ENCODE results near the gene SLC51B. TPM values are rescaled to one million over a fixed set of nuclear protein-coding genes. Genes with fewer than 3 reads are reported as not detected.

SLC51B gene
- total and polyA plus RNA-seq, 2 of the 4 experiments (the other 2 are of a cell fraction): not detected

DNA sequence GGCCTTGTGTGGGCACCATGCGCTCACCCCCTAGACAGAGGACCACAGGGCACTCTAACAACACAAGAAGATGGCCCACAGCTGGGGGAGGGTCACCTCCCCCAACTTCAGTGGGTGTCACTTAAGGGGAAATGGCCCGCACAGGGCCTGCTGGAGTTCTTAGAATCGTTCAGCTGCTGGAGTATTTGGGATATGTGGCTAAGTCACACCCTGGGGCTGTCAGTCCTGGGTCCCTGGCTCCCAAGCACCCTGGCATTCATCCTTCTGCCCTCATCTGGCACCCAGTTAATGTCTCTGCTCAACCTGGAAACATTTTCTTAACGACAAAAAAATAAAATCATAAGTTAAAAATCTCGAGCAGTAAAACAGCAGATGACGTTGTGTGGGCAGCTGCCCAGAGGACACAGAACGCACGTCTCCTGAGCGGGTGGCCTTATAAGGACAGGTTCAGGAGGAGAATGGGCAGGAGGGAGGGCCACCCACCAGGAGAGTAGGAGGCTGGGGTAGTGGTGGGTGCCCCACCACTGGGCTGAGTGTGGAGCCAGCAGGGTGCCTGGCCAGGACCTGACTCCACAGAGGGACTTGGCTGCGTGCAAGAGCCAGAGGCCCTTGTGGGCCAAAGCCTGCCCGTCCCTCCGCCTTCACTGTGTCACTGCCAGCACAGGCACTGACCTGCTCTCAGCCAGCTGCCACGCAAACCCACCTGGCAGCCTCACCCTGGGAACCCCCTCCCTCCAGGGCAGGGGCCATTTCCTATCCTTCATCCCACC lies 42.9 kb downstream of the SLC51B start (continued):
- no peak for TF ChIP-seq FOS (IDR thresholded peaks at IDR 0.05; ENCODE audit: low read depth, low read length)

DNA sequence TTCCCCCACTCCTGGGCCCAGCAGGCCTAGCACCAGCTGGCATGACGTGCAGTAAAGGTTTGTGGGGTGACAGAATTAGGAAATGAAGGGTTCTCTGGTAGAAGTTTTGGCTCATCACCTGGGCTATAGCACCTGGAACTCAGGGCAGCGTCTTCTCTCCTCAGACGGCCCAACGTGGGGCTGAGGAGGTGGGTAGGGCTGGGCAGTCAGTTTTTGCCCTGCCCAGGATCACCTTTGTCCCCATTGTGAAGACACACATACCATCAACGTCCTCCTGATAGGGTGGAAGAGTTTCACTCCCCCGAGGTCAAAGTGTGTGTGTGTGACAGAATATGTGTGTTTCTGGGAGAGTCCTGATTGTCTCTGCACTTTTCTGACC lies 43.4 kb downstream of the SLC51B start:
- Histone ChIP-seq H3K9me3 (ENCODE audit: control insufficient read depth, insufficient read depth, low read length) (no peaks in the 10 kb centered on the region), H2BK20ac (ENCODE audit: low read depth, low read length) (no peak overlapping the region; the same call in 1 of the 2 replicates), H3K4me2 (ENCODE audit: low read depth, low read length) (no peak overlapping the region), H3K27ac (ENCODE audit: insufficient read depth, low read length) (no peak overlapping the region; the same call in 1 of the 2 replicates), H3K36me3 (ENCODE audit: control insufficient read depth, insufficient read depth, low read length) (no peaks in the 10 kb centered on the region), H3K9ac (ENCODE audit: low read depth, low read length) (no peak overlapping the region), H3K4me3 (ENCODE audit: insufficient read depth, low read depth, low read length) (no peak overlapping the region), H2AK5ac (ENCODE audit: low read depth, low read length) (peak overlapping the region; percentile 71; the same call in 1 of the 2 replicates), H4K8ac (ENCODE audit: low read depth in 2 of 2, low read length in 2 of 2) (no peak overlapping the region; a peak in 1 of 4 replicates), H2AK9ac (replicated peaks; ENCODE audit: low read depth, low read length, poor library complexity) (no peak overlapping the region), H3K14ac (replicated peaks; ENCODE audit: low read depth, low read length) (no peak overlapping the region), H3K56ac (ENCODE audit: extremely low read depth, insufficient read depth, low read length) (no peak overlapping the region), H3K23ac (ENCODE audit: low read depth, low read length) (no peak overlapping the region), H2BK120ac (ENCODE audit: low read depth, low read length) (peak overlapping the region; percentile 2; the same call in 1 of the 2 replicates), H2AFZ (replicated peaks; ENCODE audit: low read length, poor library complexity) (no peak overlapping the region), H4K91ac (ENCODE audit: insufficient read depth, low read depth, low read length) (no peak overlapping the region), H3K9me1 (ENCODE audit: insufficient read depth, low read length) (no peaks in the 10 kb centered on the region), H3K18ac (ENCODE audit: low read depth, low read length) (peak overlapping the region; percentile 32; the same call in 1 of the 2 replicates), H2BK5ac (ENCODE audit: low read depth, low read length, poor library complexity, severe bottlenecking) (no peak overlapping the region), H3K4ac (ENCODE audit: low read depth, low read length) (peak overlapping the region; percentile 4; the same call in 1 of the 2 replicates), H3K4me1 (ENCODE audit: control insufficient read depth, insufficient read depth, low read length) (peaks cover 30% of the 10 kb centered on the region), H2BK15ac (ENCODE audit: low read depth, low read length) (no peak overlapping the region), H4K20me1 (ENCODE audit: insufficient read depth, low read length) (no peaks in the 10 kb centered on the region), H3K79me1 (ENCODE audit: low read depth in 1 of 2, low read length in 2 of 2) (no peaks in the 10 kb centered on the region), H3K27me3 (ENCODE audit: control insufficient read depth, insufficient read depth, low read length) (peaks cover 26% of the 10 kb centered on the region), H4K5ac (ENCODE audit: low read depth, low read length) (peak overlapping the region; percentile 0; the same call in 1 of the 2 replicates)
- TF ChIP-seq MXI1 (IDR thresholded peaks at IDR 0.05; ENCODE audit: borderline replicate concordance, low read depth, low read length) (no peak), CHD1 (IDR thresholded peaks at IDR 0.05; ENCODE audit: low read depth, low read length) (no peak), MAZ (IDR thresholded peaks at IDR 0.05; ENCODE audit: borderline replicate concordance, low read depth, low read length) (no peak), CEBPB (IDR thresholded peaks at IDR 0.05; ENCODE audit: low read depth, low read length) (no peak)
- no peak for ATAC-seq (ENCODE audit: low read depth)
- no CpG with 5 or more reads among the region's 6 CpGs for WGBS, 2 experiments (ENCODE audit: extremely low coverage in 2 of 2, insufficient read length in 1 of 2)
- no TSS peak for BruUV-seq (replicated peaks)
- in situ Hi-C loops (cut with MboI; ENCODE audit: low sequenced_read_pairs): loop anchor here (5.0 to 10.0 kb wide), 2 partner anchors 36 to 54 kb away; no protein-coding TSS in a partner anchor
- dilution Hi-C loops (cut with HindIII; ENCODE audit: low sequenced_read_pairs, unreplicated experiment): no loop called here
- CTCF ChIA-PET: interaction anchor here (1.9 kb wide), 1 partner anchor 13 kb away, joined by 9 read pairs; no protein-coding TSS in a partner anchor
- POLR2A ChIA-PET (ENCODE audit: unreplicated experiment): no interaction called here
- no peak for DNase-seq
- intact Hi-C loops (cut with micrococcal nuclease): no loop called here

Data from IMR-90 (cell line).